Endodermal cell (in vitro differentiated cells): ENCODE results near the gene AMOTL2. TPM values are rescaled to one million over a fixed set of nuclear protein-coding genes. Genes with fewer than 3 reads are reported as not detected.

Source experiments
- DNase-seq: peaks from one replicate; pipeline ENCODE4 v3.0.0-alpha.2; 2017
- H3K27ac ChIP-seq: 2 replicates; pipeline ENCODE4 v1.5.1; 2013; ENCODE audit warnings: mild to moderate bottlenecking, low read depth, low read length, moderate library complexity
- H3K27me3 ChIP-seq: 2 replicates; pipeline ENCODE4 v1.6.1; 2013; ENCODE audit warnings: mild to moderate bottlenecking, low read length, moderate library complexity; ENCODE audit not compliant: insufficient read depth, control insufficient read depth, poor library complexity, severe bottlenecking
- H3K36me3 ChIP-seq: 2 replicates; pipeline ENCODE4 v1.7.0; 2013; ENCODE audit warnings: mild to moderate bottlenecking, low read length, moderate library complexity; ENCODE audit not compliant: control insufficient read depth, insufficient read depth
- H3K4me1 ChIP-seq: one replicate; pipeline ENCODE4 v1.7.0; 2013; ENCODE audit warnings: low read length; ENCODE audit not compliant: control insufficient read depth, insufficient read depth
- H3K4me3 ChIP-seq: 2 replicates; pipeline ENCODE4 v1.5.1; 2013; ENCODE audit warnings: mild to moderate bottlenecking, low read length, moderate library complexity
- H3K9ac ChIP-seq: 2 replicates; pipeline ENCODE4 v1.6.1; 2013; ENCODE audit warnings: mild to moderate bottlenecking, low read length, moderate library complexity; ENCODE audit not compliant: poor library complexity, severe bottlenecking; ENCODE audit errors: extremely low read depth
- H3K9me3 ChIP-seq: 2 replicates; pipeline ENCODE4 v1.6.1; 2013; ENCODE audit warnings: mild to moderate bottlenecking, low read length, moderate library complexity; ENCODE audit not compliant: control insufficient read depth
- H3K27ac Mint-ChIP-seq: 2 replicates; pipeline ENCODE4 v1.8.0; 2020; ENCODE audit warnings: mixed read lengths
- H3K27me3 Mint-ChIP-seq: 2 replicates; pipeline ENCODE4 v1.8.0; 2021; ENCODE audit warnings: mild to moderate bottlenecking, mixed read lengths; ENCODE audit not compliant: insufficient read depth
- H3K36me3 Mint-ChIP-seq: 2 replicates; pipeline ENCODE4 v1.8.0; 2020; ENCODE audit warnings: low read depth, mixed read lengths
- H3K4me1 Mint-ChIP-seq: 2 replicates; pipeline ENCODE4 v1.8.0; 2020; ENCODE audit warnings: mixed read lengths
- H3K4me3 Mint-ChIP-seq: 2 replicates; pipeline ENCODE4 v1.8.0; 2020; ENCODE audit warnings: mild to moderate bottlenecking, moderate library complexity, mixed read lengths
- H3K9me3 Mint-ChIP-seq: 2 replicates; pipeline ENCODE4 v1.8.0; 2020; ENCODE audit warnings: mild to moderate bottlenecking, mixed read lengths
- CTCF ChIP-seq: fragments of 200-600 bp; sonication (generic); conservative IDR thresholded peaks from 2 replicates; pipeline ENCODE4 v1.5.0; 2021; ENCODE audit warnings: antibody characterized with exemption, mild to moderate bottlenecking
- WGBS, 2 experiments: methylation state at CpG; one replicate each; pipeline versions ENCODE4 v1.1.5 to v1.1.7; 2013; ENCODE audit warnings: missing lambda C conversion rate in 2 of 2, mixed read lengths in 1 of 2; ENCODE audit not compliant: insufficient coverage in 1 of 2, insufficient read length in 1 of 2; 5-methylcytosine and 5-hydroxymethylcytosine counted together
- total RNA-seq, 2 donors: library from RNA; stranded (reverse); fragmentation: NEBNext Ultra II Directional in 1 of 2; extraction: Animal tissue kit (Norgen Biotek cat#: 25700) in 1 of 2; gene quantifications; 2 replicates in 1 of 2; 3 replicates in 1 of 2; pipeline ENCODE4 v1.2.1, GENCODE V29; 2021

Gene AMOTL2
- total RNA-seq, 2 donors from 2014 or later, result 109 to 153 TPM

GRCh38 chr3:134350266-134350665, 24.0 kb downstream of the AMOTL2 start:
- H3K9me3 ChIP-seq, result peaks cover 12% of the 10 kb centered on the region
- Mint-ChIP-seq H3K4me3 (no peak overlapping the region), H3K27ac (no peak overlapping the region), H3K4me1 (peaks cover 22% of the 10 kb centered on the region), H3K27me3 (no peaks in the 10 kb centered on the region), H3K36me3 (peaks cover 6% of the 10 kb centered on the region), H3K9me3 (peaks cover 9% of the 10 kb centered on the region)
- no peaks in the 10 kb centered on the region for H3K27me3 ChIP-seq
- H3K4me1 ChIP-seq, result peaks cover 8% of the 10 kb centered on the region
- peaks cover 17% of the 10 kb centered on the region for H3K36me3 ChIP-seq
- DNase-seq, result peak; percentile 41
- H3K9ac ChIP-seq, result no peak overlapping the region
- WGBS, 2 experiments, result 95 to 97% methylated on average over 2 to 3 of the region's 3 CpGs
- H3K27ac ChIP-seq, result no peak overlapping the region
- no peak overlapping the region for H3K4me3 ChIP-seq
- no peak for TF ChIP-seq CTCF

GRCh38 chr3:134348524-134348923, 25.7 kb downstream of the AMOTL2 start:
- H3K9me3 ChIP-seq, result peaks cover 12% of the 10 kb centered on the region
- Mint-ChIP-seq H3K27ac (no peak overlapping the region), H3K4me3 (no peak overlapping the region), H3K27me3 (no peaks in the 10 kb centered on the region), H3K4me1 (peaks cover 15% of the 10 kb centered on the region), H3K36me3 (no peaks in the 10 kb centered on the region), H3K9me3 (peaks cover 9% of the 10 kb centered on the region)
- peaks cover 2% of the 10 kb centered on the region for H3K4me1 ChIP-seq
- WGBS, 2 experiments, result 91 to 92% methylated on average over 4 of the region's 4 CpGs
- H3K36me3 ChIP-seq, result peaks cover 2% of the 10 kb centered on the region
- H3K27me3 ChIP-seq, result no peaks in the 10 kb centered on the region
- TF ChIP-seq CTCF, result no peak
- H3K9ac ChIP-seq, result no peak overlapping the region
- H3K4me3 ChIP-seq, result no peak overlapping the region
- H3K27ac ChIP-seq, result no peak overlapping the region
- DNase-seq, result peak; percentile 57

- H3K27ac ChIP-seq, result no peak overlapping the region
- Mint-ChIP-seq H3K4me1 (peaks cover 11% of the 10 kb centered on the region), H3K27me3 (no peaks in the 10 kb centered on the region), H3K27ac (no peak overlapping the region), H3K4me3 (no peak overlapping the region), H3K36me3 (no peaks in the 10 kb centered on the region), H3K9me3 (peaks cover 9% of the 10 kb centered on the region)
- H3K4me3 ChIP-seq, result no peak overlapping the region
- H3K36me3 ChIP-seq, result no peaks in the 10 kb centered on the region
- TF ChIP-seq CTCF, result no peak
- H3K4me1 ChIP-seq, result peaks cover 2% of the 10 kb centered on the region
- WGBS, 2 experiments, result 96 to 100% methylated on average over 1 to 3 of the region's 3 CpGs
- H3K27me3 ChIP-seq, result no peaks in the 10 kb centered on the region
- H3K9ac ChIP-seq, result no peak overlapping the region
- no peak for DNase-seq
- peaks cover 12% of the 10 kb centered on the region for H3K9me3 ChIP-seq
Observed at GRCh38 chr3:134347551-134347950, 26.7 kb downstream of the AMOTL2 start.
